Non-pigmented ciliary epithelial cell (primary cell): ENCODE data around the gene SLC2A13.
"Not testable (repeated sequence)": the region's sequence is repeated elsewhere in the genome, so short reads cannot be mapped to it uniquely, and the experiment has no call there.

Experiments used
- DNase-seq: peaks from one replicate; pipeline ENCODE4 v3.0.0-alpha.2; 2010; ENCODE audit warnings: low read depth

SLC2A13 gene

GRCh38 chr12:40104461-40105264, 1.2 kb downstream of the SLC2A13 start:
- no peak for DNase-seq

GRCh38 chr12:40103043-40103442, 2.8 kb downstream of the SLC2A13 start:
- DNase-seq: no peak

- no peak for DNase-seq
These were observed 4.1 kb downstream of the SLC2A13 start for GRCh38 chr12:40101747-40102146.

- no peak for DNase-seq
These were observed 6.4 kb downstream of the SLC2A13 start for GRCh38 chr12:40099423-40099853.

GRCh38 chr12:40098406-40099145, 7.3 kb downstream of the SLC2A13 start:
- DNase-seq: no peak

GRCh38 chr12:40093512-40093911, 12.4 kb downstream of the SLC2A13 start:
- DNase-seq: no peak

GRCh38 chr12:40086471-40086870, 19.4 kb downstream of the SLC2A13 start:
- DNase-seq: no peak

GRCh38 chr12:40078266-40078665, 27.6 kb downstream of the SLC2A13 start:
- no peak for DNase-seq

GRCh38 chr12:40075458-40075857, 30.4 kb downstream of the SLC2A13 start:
- no peak for DNase-seq

- no peak for DNase-seq
These were observed 37.5 kb downstream of the SLC2A13 start for GRCh38 chr12:40068416-40068815.

GRCh38 chr12:40065636-40066035, 40.2 kb downstream of the SLC2A13 start:
- DNase-seq: no peak

GRCh38 chr12:40063414-40063813, 42.5 kb downstream of the SLC2A13 start:
- no peak for DNase-seq

- DNase-seq: no peak
These were observed 47.1 kb downstream of the SLC2A13 start for GRCh38 chr12:40058721-40059190.

GRCh38 chr12:40056373-40056772, 49.5 kb downstream of the SLC2A13 start:
- no peak for DNase-seq

GRCh38 chr12:40055776-40056175, 50.1 kb downstream of the SLC2A13 start:
- no peak for DNase-seq

GRCh38 chr12:40055228-40055579, 50.7 kb downstream of the SLC2A13 start:
- no peak for DNase-seq

- DNase-seq: peak; percentile 75
These were observed 51.2 kb downstream of the SLC2A13 start for GRCh38 chr12:40054555-40055227.

- DNase-seq: no peak
These were observed 56.6 kb downstream of the SLC2A13 start for GRCh38 chr12:40049268-40049667.

- not testable (repeated sequence) for DNase-seq
These were observed 58.9 kb downstream of the SLC2A13 start for GRCh38 chr12:40047002-40047401.

GRCh38 chr12:40045656-40046055, 60.2 kb downstream of the SLC2A13 start:
- DNase-seq: no peak

GRCh38 chr12:40044396-40044795, 61.5 kb downstream of the SLC2A13 start:
- DNase-seq: no peak

- no peak for DNase-seq
These were observed 66.3 kb downstream of the SLC2A13 start for GRCh38 chr12:40039598-40039997.

- no peak for DNase-seq
These were observed 67.3 kb downstream of the SLC2A13 start for GRCh38 chr12:40038619-40039018.
